Small intestine (tissue), 7 donors: ENCODE measurements around the gene CNGB1. TPM values are rescaled to one million over a fixed set of nuclear protein-coding genes. Genes with fewer than 3 reads are reported as not detected.

Source experiments
- DNase-seq, 2 donors: peaks; one replicate each; pipeline versions ENCODE4 v3.0.0 to v3.0.0-alpha.2; 2013
- FAIRE-seq: peaks from 2 replicates; lab custom pipeline; 2012; peaks lifted over from hg19 to GRCh38; lab: Jason Lieb, UNC
- H3K27ac ChIP-seq, 3 donors: one replicate each; pipeline ENCODE4 v1.5.1; 2013; ENCODE audit warnings: low read length in 2 of 3, mild to moderate bottlenecking in 2 of 3, control low read depth in 1 of 3, inconsistent platforms in 1 of 3, low read depth in 1 of 3, moderate library complexity in 1 of 3
- H3K27me3 ChIP-seq, 3 donors: one replicate each; pipeline ENCODE4 v1.6.1; 2013; ENCODE audit warnings: low read length in 3 of 3, inconsistent platforms in 1 of 3; ENCODE audit not compliant: control insufficient read depth in 3 of 3, insufficient read depth in 3 of 3
- H3K36me3 ChIP-seq, 3 donors: one replicate each; pipeline ENCODE4 v1.6.1; 2013; ENCODE audit warnings: low read length in 3 of 3, inconsistent platforms in 1 of 3, low read depth in 1 of 3, mild to moderate bottlenecking in 1 of 3, moderate library complexity in 1 of 3; ENCODE audit not compliant: control insufficient read depth in 3 of 3, insufficient read depth in 2 of 3
- H3K4me1 ChIP-seq, 3 donors: one replicate each; pipeline ENCODE4 v1.6.1; 2013; ENCODE audit warnings: low read length in 2 of 3, inconsistent platforms in 1 of 3, low read depth in 1 of 3, mild to moderate bottlenecking in 1 of 3, moderate library complexity in 1 of 3; ENCODE audit not compliant: control insufficient read depth in 3 of 3, insufficient read depth in 2 of 3
- H3K4me3 ChIP-seq, 3 donors: one replicate each; pipeline ENCODE4 v1.5.1; 2013; ENCODE audit warnings: low read length in 3 of 3, control low read depth in 1 of 3, inconsistent platforms in 1 of 3, low read depth in 1 of 3, mild to moderate bottlenecking in 1 of 3, moderate library complexity in 1 of 3
- H3K9me3 ChIP-seq, 2 donors: one replicate each; pipeline ENCODE4 v1.6.1; 2013; ENCODE audit warnings: low read depth in 1 of 2, low read length in 1 of 2; ENCODE audit not compliant: control insufficient read depth in 2 of 2, insufficient read depth in 1 of 2
- WGBS, 3 donors: extraction: QIAGEN DNeasy Blood & Tissue Kit; methylation state at CpG; one replicate each; pipeline ENCODE4 v1.1.7; 2013; 5-methylcytosine and 5-hydroxymethylcytosine counted together
- polyA plus RNA-seq, 4 donors: library from polyadenylated mRNA; stranded (reverse) in 3 of 4; unstranded in 1 of 4; fragments of 200-250 nt in 3 of 4; fragments of 120-200 nt in 1 of 4; gene quantifications; one replicate each; pipeline versions ENCODE4 v1.2.1 to v1.2.3, GENCODE V29; 2013
- donor health status: healthy with polysubstance abuse.
- donor health status: control.
- donor health status: control.
- donor health status: Bipolar disorder and iron deficiency.
- donor health status: healthy.

CNGB1 gene
- polyA plus RNA-seq, 4 donors, result 1.3 to 1.7 TPM; not detected in 2

GRCh38 chr16:57950382-57950781 lies 20.5 kb downstream of the CNGB1 start:
- FAIRE-seq (no peak), DNase-seq (no peak)
- H3K36me3 ChIP-seq, result no peaks in the 10 kb centered on the region

DNA sequence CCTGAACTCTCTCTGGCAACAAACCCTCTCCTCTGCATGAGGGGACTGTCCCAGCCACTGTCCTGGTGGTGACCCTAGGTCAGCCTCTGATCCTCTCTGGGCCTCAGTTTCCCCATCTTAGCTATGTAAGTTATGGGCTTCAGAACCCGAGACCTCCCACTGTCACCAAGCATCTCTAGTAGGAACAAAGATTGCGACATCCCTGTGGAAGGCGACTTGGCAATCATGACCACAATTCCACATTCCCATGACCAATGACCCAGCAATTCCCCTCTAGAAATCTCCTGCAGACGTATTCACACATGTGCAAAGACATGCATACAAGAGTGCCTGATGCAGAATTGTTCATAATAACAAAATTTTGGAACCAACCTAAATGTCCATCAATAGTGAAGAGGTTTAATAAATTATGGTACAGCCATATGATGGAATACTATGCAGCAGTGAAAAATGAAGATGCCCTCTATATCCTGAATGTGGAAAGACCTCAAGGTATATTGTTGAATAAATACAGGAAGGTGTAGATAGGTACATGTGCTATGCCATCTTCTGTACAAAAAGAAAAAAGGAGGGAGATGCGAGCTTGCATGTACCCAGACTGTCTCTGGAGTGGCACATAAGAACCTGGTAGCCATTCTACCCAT lies 21.2 kb downstream of the CNGB1 start:
- Histone ChIP-seq H3K4me1 (no peaks in the 10 kb centered on the region), H3K27ac (no peak overlapping the region), H3K36me3 (no peaks in the 10 kb centered on the region), H3K4me3 (no peak overlapping the region), H3K9me3 (no peaks in the 10 kb centered on the region), H3K27me3 (no peaks in the 10 kb centered on the region)
- WGBS, 3 donors, result 74 to 90% (median 79%) methylated on average over 5 of the region's 5 CpGs
- FAIRE-seq, result no peak
- DNase-seq, result no peak

More at GRCh38 chr16:57950382-57950781, 20.5 kb downstream of the CNGB1 start:
- Histone ChIP-seq H3K27ac (no peak overlapping the region), H3K4me3 (no peak overlapping the region), H3K9me3 (no peaks in the 10 kb centered on the region), H3K4me1 (no peaks in the 10 kb centered on the region), H3K27me3 (no peaks in the 10 kb centered on the region)
- 55 to 61% (median 55%) methylated on average over 6 of the region's 6 CpGs for WGBS, 3 donors

DNA sequence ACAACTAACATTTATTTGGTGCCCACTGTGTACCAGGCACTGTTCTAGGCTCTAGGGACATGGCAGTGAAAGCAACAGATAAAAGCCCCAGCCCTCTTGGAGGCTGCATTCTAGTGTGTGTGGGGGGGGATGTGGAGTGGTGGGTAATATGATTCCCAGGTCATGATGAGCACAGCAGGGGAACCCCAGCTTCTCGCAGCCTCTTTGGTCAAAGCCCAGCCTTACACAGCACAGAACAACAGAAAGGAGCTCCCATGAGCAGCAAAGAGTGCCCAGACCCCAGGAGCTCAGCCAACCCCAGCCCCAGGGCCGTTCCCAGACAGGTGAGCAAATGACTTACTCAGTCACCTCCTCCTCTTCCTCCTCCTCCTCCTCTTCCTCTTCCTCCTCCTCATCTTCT lies 21.9 kb downstream of the CNGB1 start:
- no peaks in the 10 kb centered on the region for H3K4me1 ChIP-seq
- WGBS, 3 donors, result 0 to 20% (median 17%) methylated on average over 2 of the region's 2 CpGs
- H3K27me3 ChIP-seq, result no peaks in the 10 kb centered on the region
- FAIRE-seq (no peak), DNase-seq (no peak)
- H3K27ac ChIP-seq, result no peak overlapping the region
- no peaks in the 10 kb centered on the region for H3K9me3 ChIP-seq
- H3K4me3 ChIP-seq, result no peak overlapping the region
- H3K36me3 ChIP-seq, result no peaks in the 10 kb centered on the region

GRCh38 chr16:57948027-57948426 lies 22.9 kb downstream of the CNGB1 start:
- no peaks in the 10 kb centered on the region for H3K27me3 ChIP-seq
- H3K4me1 ChIP-seq, result no peaks in the 10 kb centered on the region
- no peak for FAIRE-seq
- no peaks in the 10 kb centered on the region for H3K9me3 ChIP-seq
- WGBS, 3 donors, result 86 to 93% (median 86%) methylated on average over 5 of the region's 5 CpGs
- H3K36me3 ChIP-seq, result no peaks in the 10 kb centered on the region
- H3K27ac ChIP-seq, result no peak overlapping the region
- H3K4me3 ChIP-seq, result no peak overlapping the region
- DNase-seq, result no peak

- FAIRE-seq (no peak), DNase-seq (no peak)
- Histone ChIP-seq H3K27ac (no peak overlapping the region), H3K4me3 (no peak overlapping the region), H3K36me3 (no peaks in the 10 kb centered on the region), H3K9me3 (no peaks in the 10 kb centered on the region), H3K27me3 (no peaks in the 10 kb centered on the region), H3K4me1 (no peaks in the 10 kb centered on the region)
- WGBS, 3 donors, result 74 to 84% (median 81%) methylated on average over 2 of the region's 2 CpGs
Observed at GRCh38 chr16:57947261-57947660, 23.7 kb downstream of the CNGB1 start.

GRCh38 chr16:57946181-57946801 lies 24.6 kb downstream of the CNGB1 start:
- FAIRE-seq (no peak), DNase-seq (no peak)
- H3K36me3 ChIP-seq, result no peaks in the 10 kb centered on the region
- no peak overlapping the region for H3K4me3 ChIP-seq
- no peaks in the 10 kb centered on the region for H3K9me3 ChIP-seq
- no peak overlapping the region for H3K27ac ChIP-seq
- 69 to 79% (median 77%) methylated on average over 13 of the region's 13 CpGs for WGBS, 3 donors
- H3K4me1 ChIP-seq, result no peaks in the 10 kb centered on the region
- H3K27me3 ChIP-seq, result no peaks in the 10 kb centered on the region

DNA sequence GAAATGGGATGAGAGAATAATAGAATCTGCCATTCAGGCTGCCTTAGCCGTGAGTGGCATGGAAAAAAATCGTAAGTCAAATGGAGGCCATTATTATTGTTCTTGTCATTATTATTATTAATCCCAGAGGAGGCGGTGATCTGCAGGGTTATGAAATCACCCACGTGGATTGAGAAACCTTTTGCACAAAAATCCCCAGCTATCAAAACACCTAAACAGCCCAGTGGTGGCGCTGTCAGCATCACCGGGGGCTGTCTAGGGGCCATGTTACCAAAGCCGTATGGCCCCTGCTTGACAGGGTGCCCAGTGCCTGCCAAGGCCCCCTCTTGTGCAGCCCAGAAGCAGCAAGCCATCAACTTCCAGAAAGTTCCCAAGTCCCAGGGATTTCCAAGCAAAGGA lies 25.2 kb downstream of the CNGB1 start:
- Histone ChIP-seq H3K27me3 (no peaks in the 10 kb centered on the region), H3K9me3 (no peaks in the 10 kb centered on the region), H3K4me1 (no peaks in the 10 kb centered on the region), H3K27ac (no peak overlapping the region), H3K4me3 (no peak overlapping the region), H3K36me3 (no peaks in the 10 kb centered on the region)
- DNase-seq (no peak), FAIRE-seq (no peak)
- WGBS, 3 donors, result 50 to 62% (median 51%) methylated on average over 6 to 7 of the region's 7 CpGs

DNA sequence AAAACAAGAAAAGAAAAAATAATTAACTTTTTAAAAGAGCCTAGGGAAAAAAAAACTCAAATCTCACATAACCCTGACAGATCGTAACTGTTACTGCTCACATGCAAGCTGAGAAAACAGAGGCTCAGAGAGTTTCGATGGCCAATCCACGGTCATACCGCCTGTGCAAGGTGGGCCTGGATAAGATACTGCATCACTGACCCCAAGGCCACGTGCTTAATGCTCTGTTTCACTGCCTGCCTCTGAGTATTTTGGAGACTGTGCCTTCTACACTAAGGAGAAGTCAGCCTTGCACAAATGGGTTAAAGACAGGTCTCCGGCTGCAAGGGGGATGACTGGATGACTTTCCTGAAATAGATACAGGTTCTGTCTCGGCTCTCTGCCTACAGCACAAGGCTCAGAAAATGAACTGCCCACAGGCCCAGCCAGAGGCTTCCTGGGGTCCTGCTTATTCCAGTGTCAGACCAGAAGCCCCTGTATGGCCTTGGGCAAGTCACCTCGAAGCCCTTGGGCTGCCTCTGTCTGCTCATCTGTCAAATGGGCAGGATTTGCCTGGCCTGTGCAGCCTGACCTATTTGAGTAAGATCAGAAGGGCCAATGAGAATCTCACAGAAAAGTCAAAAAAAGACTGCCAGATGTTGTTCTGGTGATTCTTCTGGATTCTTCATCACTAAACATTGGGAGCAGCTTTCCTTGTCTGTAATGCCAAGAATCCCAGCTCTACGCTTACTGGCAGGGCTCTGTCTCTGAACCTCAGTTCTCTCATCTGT lies 25.8 kb downstream of the CNGB1 start:
- no peak overlapping the region for H3K27ac ChIP-seq
- no peaks in the 10 kb centered on the region for H3K9me3 ChIP-seq
- FAIRE-seq (no peak), DNase-seq (no peak)
- H3K4me3 ChIP-seq, result no peak overlapping the region
- H3K36me3 ChIP-seq, result no peaks in the 10 kb centered on the region
- H3K27me3 ChIP-seq, result no peaks in the 10 kb centered on the region
- H3K4me1 ChIP-seq, result no peaks in the 10 kb centered on the region
- 76 to 84% (median 78%) methylated on average over 9 of the region's 9 CpGs for WGBS, 3 donors
